WTC11 (cell line): Measurements from ENCODE around the gene DHDH. TPM values are rescaled to one million over a fixed set of nuclear protein-coding genes. Genes with fewer than 3 reads are reported as not detected.

Experiments used
- ATAC-seq: fragments of 200-7000 bp; cut with Tn5 transposase; 2 replicates; pipeline ENCODE4 v1.10.0; 2021; ENCODE audit warnings: mild to moderate bottlenecking, moderate library complexity
- CTCF ChIA-PET: fragments of 300-600 bp; sonication (Branson Sonifier 250); formaldehyde crosslinking; loops from one replicate; lab custom pipeline; 2021; ENCODE audit warnings: antibody characterized with exemption; lab: Charles Lee
- POLR2A ChIA-PET: fragments of 350-600 bp; sonication (Branson Sonifier 250); formaldehyde crosslinking; loops from one replicate; lab custom pipeline; 2021; ENCODE audit warnings: antibody characterized with exemption; lab: Charles Lee
- DNase-seq: peaks from one replicate; pipeline ENCODE4 v3.0.0; 2021; ENCODE audit warnings: low spot score
- H3K27ac Mint-ChIP-seq: 2 replicates; pipeline ENCODE4 v1.8.0; 2021; ENCODE audit warnings: mixed read lengths
- H3K27me3 Mint-ChIP-seq: 2 replicates; pipeline ENCODE4 v1.8.0; 2021; ENCODE audit warnings: low read depth, mild to moderate bottlenecking, moderate library complexity, mixed read lengths
- H3K36me3 Mint-ChIP-seq: 2 replicates; pipeline ENCODE4 v1.8.0; 2021; ENCODE audit warnings: mixed read lengths
- H3K4me1 Mint-ChIP-seq: 2 replicates; pipeline ENCODE4 v1.8.0; 2022; ENCODE audit warnings: mixed read lengths
- H3K4me3 Mint-ChIP-seq: 2 replicates; pipeline ENCODE4 v1.8.0; 2021; ENCODE audit warnings: mild to moderate bottlenecking, moderate library complexity, mixed read lengths
- H3K9me3 Mint-ChIP-seq: 2 replicates; pipeline ENCODE4 v1.8.0; 2021; ENCODE audit warnings: mixed read lengths
- AR ChIP-seq: fragments of 250-450 bp; sonication (Bioruptor Pico); IDR thresholded peaks from 2 replicates; pipeline ENCODE4 v1.9.0; 2021; ENCODE audit warnings: mild to moderate bottlenecking
- ARID4B ChIP-seq: sonication (generic); formaldehyde crosslinking; IDR thresholded peaks from 2 replicates; pipeline ENCODE4 v1.8.0; 2023; ENCODE audit warnings: missing genetic modification reagents, mild to moderate bottlenecking, borderline replicate concordance
- ATF1 ChIP-seq: sonication (generic); formaldehyde crosslinking; IDR thresholded peaks from 2 replicates; pipeline ENCODE4 v1.8.1; 2023; ENCODE audit warnings: mild to moderate bottlenecking, moderate library complexity, missing genetic modification reagents
- FOXP1 ChIP-seq: sonication (generic); formaldehyde crosslinking; IDR thresholded peaks from 2 replicates; pipeline ENCODE4 v1.8.0; 2022; ENCODE audit warnings: missing genetic modification reagents, mild to moderate bottlenecking, moderate library complexity, borderline replicate concordance
- GTF2I ChIP-seq: fragments of 250-450 bp; sonication (Bioruptor Pico); conservative IDR thresholded peaks from 2 replicates; pipeline ENCODE4 v1.4.0; 2021; ENCODE audit warnings: mild to moderate bottlenecking
- MXD4 ChIP-seq: fragments of 250-450 bp; sonication (Bioruptor Pico); IDR thresholded peaks from 2 replicates; pipeline ENCODE4 v1.8.0; 2021; ENCODE audit warnings: mild to moderate bottlenecking, moderate library complexity, borderline replicate concordance
- NFYB ChIP-seq: sonication (generic); formaldehyde crosslinking; conservative IDR thresholded peaks from 2 replicates; pipeline ENCODE4 v1.8.0; 2022; ENCODE audit warnings: low read depth, missing genetic modification reagents
- NR2C2 ChIP-seq: sonication (generic); formaldehyde crosslinking; IDR thresholded peaks from 2 replicates; pipeline ENCODE4 v1.8.0; 2022; ENCODE audit warnings: mild to moderate bottlenecking, missing genetic modification reagents
- PRDM15 ChIP-seq: sonication (generic); formaldehyde crosslinking; IDR thresholded peaks from 2 replicates; pipeline ENCODE4 v1.8.0; 2022; ENCODE audit warnings: missing genetic modification reagents
- TEAD1 ChIP-seq: sonication (generic); formaldehyde crosslinking; IDR thresholded peaks from 2 replicates; pipeline ENCODE4 v1.8.0; 2022; ENCODE audit warnings: mild to moderate bottlenecking, missing genetic modification reagents
- TP53 ChIP-seq: sonication (generic); formaldehyde crosslinking; IDR thresholded peaks from 2 replicates; pipeline ENCODE4 v1.8.1; 2023; ENCODE audit warnings: mild to moderate bottlenecking, missing genetic modification reagents
- ZBTB21 ChIP-seq: sonication (generic); formaldehyde crosslinking; IDR thresholded peaks from 2 replicates; pipeline ENCODE4 v1.8.1; 2023; ENCODE audit warnings: mild to moderate bottlenecking, missing genetic modification reagents, borderline replicate concordance
- ZNF396 ChIP-seq: fragments of 250-450 bp; sonication (Bioruptor Pico); IDR thresholded peaks from 2 replicates; pipeline ENCODE4 v1.8.0; 2021; ENCODE audit warnings: mild to moderate bottlenecking, moderate library complexity, borderline replicate concordance
- total RNA-seq: library from RNA; stranded (reverse); gene quantifications from 3 replicates; pipeline ENCODE4 v1.2.3, GENCODE V29; 2021
- TF ChIP-seq, protein P1 (sequence below): sonication (generic); formaldehyde crosslinking; IDR thresholded peaks from 2 replicates; pipeline ENCODE4 v1.8.0; 2022; ENCODE audit warnings: mild to moderate bottlenecking, missing genetic modification reagents
- TF ChIP-seq, protein P2 (sequence below): sonication (generic); formaldehyde crosslinking; IDR thresholded peaks from 2 replicates; pipeline ENCODE4 v1.8.1; 2022; ENCODE audit warnings: mild to moderate bottlenecking, missing genetic modification reagents, moderate library complexity, borderline replicate concordance

DHDH gene
- total RNA-seq, 1 experiment from 2014 or later, result 3.0 TPM

- TF ChIP-seq NFYB (no peak), ZNF396 (no peak), PRDM15 (CRISPR knock-in tag) (no peak), FOXP1 (CRISPR knock-in tag) (no peak; the same call in 1 of the 2 replicates), AR (CRISPR knock-in tag) (peak; percentile 50; the same call in 1 of the 2 replicates)
Measured at GRCh38 chr19:48962029-48962848, 28.7 kb downstream of the DHDH start (continued).

GRCh38 chr19:48962849-48963165, 29.3 kb downstream of the DHDH start:
- H3K4me3 Mint-ChIP-seq, result no peak overlapping the region
- ATAC-seq (no peak), DNase-seq (no peak)
- H3K4me1 Mint-ChIP-seq, result peaks cover 33% of the 10 kb centered on the region
- TF ChIP-seq ZBTB21, result no peak
- TF ChIP-seq, protein P1, sequence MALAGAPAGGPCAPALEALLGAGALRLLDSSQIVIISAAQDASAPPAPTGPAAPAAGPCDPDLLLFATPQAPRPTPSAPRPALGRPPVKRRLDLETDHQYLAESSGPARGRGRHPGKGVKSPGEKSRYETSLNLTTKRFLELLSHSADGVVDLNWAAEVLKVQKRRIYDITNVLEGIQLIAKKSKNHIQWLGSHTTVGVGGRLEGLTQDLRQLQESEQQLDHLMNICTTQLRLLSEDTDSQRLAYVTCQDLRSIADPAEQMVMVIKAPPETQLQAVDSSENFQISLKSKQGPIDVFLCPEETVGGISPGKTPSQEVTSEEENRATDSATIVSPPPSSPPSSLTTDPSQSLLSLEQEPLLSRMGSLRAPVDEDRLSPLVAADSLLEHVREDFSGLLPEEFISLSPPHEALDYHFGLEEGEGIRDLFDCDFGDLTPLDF (CRISPR knock-in tag), result no peak
- TF ChIP-seq TEAD1 (CRISPR knock-in tag), result no peak
- TF ChIP-seq NR2C2 (CRISPR knock-in tag), result no peak
- TF ChIP-seq TP53 (CRISPR knock-in tag), result no peak
- no peak for TF ChIP-seq GTF2I (CRISPR knock-in tag)
- TF ChIP-seq, protein P2, sequence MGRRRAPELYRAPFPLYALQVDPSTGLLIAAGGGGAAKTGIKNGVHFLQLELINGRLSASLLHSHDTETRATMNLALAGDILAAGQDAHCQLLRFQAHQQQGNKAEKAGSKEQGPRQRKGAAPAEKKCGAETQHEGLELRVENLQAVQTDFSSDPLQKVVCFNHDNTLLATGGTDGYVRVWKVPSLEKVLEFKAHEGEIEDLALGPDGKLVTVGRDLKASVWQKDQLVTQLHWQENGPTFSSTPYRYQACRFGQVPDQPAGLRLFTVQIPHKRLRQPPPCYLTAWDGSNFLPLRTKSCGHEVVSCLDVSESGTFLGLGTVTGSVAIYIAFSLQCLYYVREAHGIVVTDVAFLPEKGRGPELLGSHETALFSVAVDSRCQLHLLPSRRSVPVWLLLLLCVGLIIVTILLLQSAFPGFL (CRISPR knock-in tag), result no peak
- no peak for TF ChIP-seq ARID4B (CRISPR knock-in tag)
- no peak for TF ChIP-seq MXD4 (CRISPR knock-in tag)
- no peak for TF ChIP-seq ATF1
- peaks cover 41% of the 10 kb centered on the region for H3K36me3 Mint-ChIP-seq
- no peaks in the 10 kb centered on the region for H3K27me3 Mint-ChIP-seq
- CTCF ChIA-PET, result interaction anchor here (0.8 to 2.3 kb wide), 4 partner anchors 8 to 167 kb away, joined by 3 to 14 read pairs (median 7); partner anchors contain the start of genes GYS1 and RUVBL2
- POLR2A ChIA-PET, result no interaction called here
- H3K27ac Mint-ChIP-seq, result no peak overlapping the region
- H3K9me3 Mint-ChIP-seq, result peaks cover 4% of the 10 kb centered on the region
